Head of caudate nucleus (tissue), 42 donors: ENCODE measurements around the gene MXRA7.

ENCODE experiments used
- DNase-seq, 42 donors: peaks; one replicate each; pipeline versions ENCODE4 v3.0.0 to v3.0.0-alpha.2; 2020 to 2021; ENCODE audit warnings: mixed read lengths in 7 of 42
- intact Hi-C: fragments of 100-400 bp; cut with DNase I; formaldehyde crosslinking; loops from one replicate; pipeline ENCODE4 v1.15.0; 2022

MXRA7 gene

GRCh38 chr17:76671123-76671911 is 39.4 kb downstream of the MXRA7 start:
- peak; percentile 100 for DNase-seq
- intact Hi-C loops: no loop called here

DNA sequence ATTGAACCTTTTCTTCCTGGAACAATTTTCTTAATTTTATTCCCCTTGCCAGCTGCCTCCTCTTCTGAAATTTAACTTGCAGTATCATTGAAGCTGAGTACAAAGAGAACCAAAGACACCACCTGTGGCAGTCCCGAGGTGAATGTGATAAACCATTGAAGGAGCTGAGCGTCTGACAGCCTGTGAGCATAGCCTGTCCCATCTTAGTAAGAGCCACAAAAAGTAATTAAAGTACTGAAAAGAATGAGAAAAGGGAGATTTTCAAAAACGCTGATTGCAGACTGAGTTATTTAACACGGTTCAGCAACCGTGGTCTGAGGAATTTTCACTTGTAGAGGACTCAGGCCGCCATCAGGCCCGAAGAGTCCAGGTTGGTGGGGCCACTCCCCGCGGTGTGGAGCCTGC is 40.0 kb downstream of the MXRA7 start:
- DNase-seq: no peak
- intact Hi-C loops: no loop called here

- no peak for DNase-seq
- intact Hi-C loops: no loop called here
These were observed 40.6 kb downstream of the MXRA7 start for GRCh38 chr17:76670020-76670717.

- intact Hi-C loops: no loop called here
- no peak for DNase-seq
These were observed 42.8 kb downstream of the MXRA7 start for GRCh38 chr17:76667786-76668453.

DNA sequence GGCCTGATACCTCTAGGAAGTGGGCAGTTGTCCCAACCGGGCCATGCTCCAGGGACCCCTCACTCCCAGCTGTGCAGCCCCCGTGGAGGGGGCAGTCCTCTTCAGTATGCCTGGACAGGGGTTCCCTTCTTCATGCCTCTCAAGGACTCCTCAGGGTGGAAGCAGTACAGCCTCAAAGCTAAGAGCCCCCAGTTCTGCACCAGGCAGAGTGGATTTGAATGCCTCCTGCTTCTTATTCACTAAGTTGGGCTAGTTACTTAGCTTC is 43.3 kb downstream of the MXRA7 start:
- intact Hi-C loops: no loop called here
- DNase-seq: no peak

GRCh38 chr17:76660656-76661042 is 50.1 kb downstream of the MXRA7 start:
- DNase-seq: no peak
- intact Hi-C loops: no loop called here

DNA sequence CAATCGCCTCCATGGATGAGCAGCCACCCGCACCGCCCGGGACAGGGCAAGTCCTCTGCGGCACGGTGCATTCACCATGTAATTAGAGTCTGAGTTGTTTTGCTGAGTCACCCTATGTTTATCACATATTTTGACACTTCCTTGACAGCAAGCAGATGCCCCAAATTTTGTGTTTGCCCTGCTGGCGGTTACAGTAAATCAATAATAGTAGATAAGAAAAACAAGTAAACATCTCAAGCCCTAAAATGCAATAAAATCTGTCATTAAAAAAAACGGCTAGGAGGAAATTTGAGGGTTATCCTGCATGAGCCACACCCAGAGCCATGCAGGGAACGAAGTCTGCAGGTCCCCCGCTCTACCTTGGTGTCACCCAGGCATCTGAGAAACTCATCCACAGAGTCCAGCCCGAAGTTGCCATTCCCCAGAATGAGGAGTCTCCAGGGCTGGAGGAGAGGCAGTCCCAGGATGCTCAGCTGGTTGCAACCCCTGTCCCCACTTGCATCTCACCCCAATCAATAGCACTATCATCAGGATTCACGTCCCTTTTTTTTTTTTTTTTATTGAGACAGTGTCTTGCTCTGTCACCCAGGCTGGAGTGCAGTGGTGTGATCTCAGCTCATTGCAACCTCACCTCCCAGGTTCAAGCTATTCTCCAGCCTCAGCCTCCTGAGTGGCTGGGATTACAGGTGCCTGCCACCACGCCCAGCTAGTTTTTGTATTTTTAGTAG is 50.7 kb downstream of the MXRA7 start:
- DNase-seq: no peak
- intact Hi-C loops: no loop called here

DNA sequence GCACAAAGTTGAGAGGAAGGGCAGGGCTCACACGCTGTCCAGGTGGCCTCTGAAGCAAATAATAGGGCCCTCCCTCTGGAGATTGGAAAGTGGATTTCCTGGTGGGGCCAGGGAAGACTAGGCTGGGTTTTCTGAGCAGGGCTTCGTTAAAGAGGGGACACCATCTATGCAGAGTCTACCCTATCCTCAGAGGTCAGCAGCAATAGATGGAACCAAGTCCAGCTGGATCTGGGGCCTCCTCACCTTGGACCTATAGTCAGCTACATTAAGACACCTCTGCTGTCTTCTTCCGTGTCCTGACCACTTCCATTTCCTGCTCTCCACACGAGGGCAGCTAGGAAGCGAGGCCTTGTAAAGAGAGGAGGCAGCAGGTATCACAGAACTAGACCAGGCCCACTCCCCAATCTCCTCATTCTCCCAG is 52.5 kb downstream of the MXRA7 start:
- intact Hi-C loops: no loop called here
- no peak for DNase-seq

DNA sequence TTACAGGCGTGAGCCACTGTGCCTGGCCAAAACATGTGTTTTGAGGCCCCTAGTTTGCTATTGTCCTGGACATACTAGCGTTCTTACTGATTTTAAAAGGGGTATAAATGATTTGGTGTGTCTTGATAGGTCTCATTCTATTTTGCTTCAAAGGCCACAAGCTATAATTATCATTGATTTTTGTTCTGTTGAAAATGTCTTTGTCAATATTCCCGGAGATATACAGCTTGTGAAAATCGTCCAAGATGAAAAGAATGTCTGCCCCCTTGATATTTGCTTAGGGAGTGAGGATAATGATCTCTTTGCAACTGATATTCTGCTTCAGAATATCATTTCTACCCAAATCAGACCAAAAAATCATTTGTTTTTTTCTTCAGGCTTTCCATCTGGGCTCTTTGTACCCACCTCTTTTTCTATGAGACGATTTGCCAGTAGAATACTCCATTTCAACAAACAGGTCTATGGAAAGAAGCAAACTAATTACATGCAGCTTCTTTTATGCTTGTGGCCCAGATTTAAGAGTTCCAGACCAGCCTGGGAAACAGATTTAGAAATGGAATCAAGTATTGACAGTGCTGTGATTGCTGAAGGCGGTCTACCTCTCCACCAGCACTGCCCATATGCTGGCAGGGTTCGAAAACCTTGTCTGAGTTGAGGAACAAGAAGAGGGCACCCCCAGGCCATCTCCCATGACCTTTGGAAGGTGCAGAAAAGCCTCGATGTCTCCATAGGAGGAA is 53.1 kb downstream of the MXRA7 start:
- DNase-seq: no peak
- intact Hi-C loops: no loop called here

DNA sequence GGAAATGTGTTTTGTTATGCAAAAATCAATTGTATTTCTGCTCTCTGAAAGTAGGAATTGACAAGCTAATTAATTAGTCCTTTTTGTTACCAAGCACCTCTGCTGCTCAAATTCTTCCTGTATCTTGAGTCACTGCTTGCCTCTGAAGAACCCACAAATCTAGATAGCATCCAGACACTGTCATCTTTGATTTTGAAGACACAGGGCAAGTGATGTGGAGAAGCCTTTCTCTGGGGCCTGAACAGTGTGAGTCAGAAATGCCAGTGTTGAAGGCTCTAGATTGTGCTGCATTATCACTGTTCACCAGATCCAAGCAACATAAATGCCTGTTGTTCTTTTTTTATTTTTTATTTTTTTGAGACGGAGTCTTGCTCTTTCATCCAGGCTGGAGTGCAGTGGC is 56.4 kb downstream of the MXRA7 start:
- DNase-seq: no peak
- intact Hi-C loops: no loop called here

DNA sequence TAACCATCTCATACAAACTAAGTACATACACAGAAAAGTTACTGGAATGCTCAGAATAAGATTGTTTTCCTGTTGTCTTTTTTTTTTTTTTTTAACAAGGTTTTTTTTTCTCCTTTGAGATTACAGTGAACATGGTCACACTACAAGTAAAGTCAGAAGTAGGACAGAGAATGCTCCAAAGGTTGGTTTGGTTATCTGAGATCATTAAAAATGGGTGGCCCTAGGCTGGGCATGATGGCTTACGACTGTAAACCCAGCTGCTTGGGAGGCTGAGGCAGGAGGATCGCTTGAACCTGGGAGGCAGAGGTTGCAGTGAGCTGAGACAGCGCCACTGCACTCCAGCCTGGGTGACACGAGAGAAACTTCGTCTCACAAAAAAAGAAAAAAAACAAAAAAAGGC is 60.3 kb downstream of the MXRA7 start:
- intact Hi-C loops: no loop called here

GRCh38 chr17:76646712-76647111 is 64.1 kb downstream of the MXRA7 start:
- no peak for DNase-seq
- intact Hi-C loops: no loop called here

More for the DNA sequence above, 60.3 kb downstream of the MXRA7 start:
- no peak for DNase-seq

DNA sequence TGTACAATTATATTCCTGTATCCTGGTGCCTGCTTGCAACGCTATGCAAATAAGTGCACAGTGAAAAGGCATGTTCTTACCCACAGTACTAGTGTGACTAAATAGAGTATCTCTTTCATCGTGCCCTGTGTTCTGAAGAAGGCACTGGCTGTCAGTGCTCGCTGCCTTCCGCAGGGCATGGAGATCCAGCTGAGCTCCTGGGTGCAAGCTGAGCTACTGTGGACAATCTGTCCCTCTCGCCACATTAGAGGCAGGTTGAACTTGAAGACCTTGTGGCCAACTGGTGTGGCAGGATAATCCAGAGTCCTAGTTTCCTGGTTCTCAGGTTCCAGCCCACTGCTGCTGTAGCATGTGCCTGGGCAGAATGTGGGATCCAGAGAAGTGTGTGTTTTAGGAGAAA is 65.3 kb downstream of the MXRA7 start:
- peak in 1 of 42 donors; percentile 10 for DNase-seq
- intact Hi-C loops: no loop called here

- DNase-seq: no peak
- intact Hi-C loops: no loop called here
These were observed 65.8 kb downstream of the MXRA7 start for GRCh38 chr17:76644995-76645394.

DNA sequence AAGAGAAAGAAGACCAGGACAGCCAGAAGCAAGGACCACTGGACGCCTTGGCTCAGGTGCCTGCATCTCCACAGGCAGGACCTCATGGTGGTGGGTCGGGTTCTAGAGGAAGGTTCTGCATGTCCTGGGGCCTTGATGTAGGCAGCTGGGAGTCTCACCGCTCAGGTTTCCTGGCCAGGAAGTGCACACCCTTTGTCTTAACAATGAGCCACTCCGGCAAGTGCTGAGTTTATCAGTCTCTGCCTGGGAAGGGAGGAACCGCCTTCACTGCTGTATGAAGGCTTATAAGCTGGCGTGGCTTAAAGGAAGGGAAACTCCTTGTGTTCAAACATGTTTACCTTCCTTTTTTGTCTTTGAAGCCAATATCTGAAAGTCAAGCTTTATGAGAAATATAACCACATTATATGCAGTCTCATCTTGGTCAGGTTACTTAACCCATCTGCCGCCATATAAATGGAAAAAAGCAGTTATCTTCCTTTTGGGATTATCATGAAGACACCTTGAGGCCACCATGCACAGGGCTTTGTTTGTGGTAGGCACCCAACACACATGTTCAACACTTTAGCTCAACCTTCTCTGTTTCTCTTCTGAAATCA is 67.1 kb downstream of the MXRA7 start, which contains the start of gene ST6GALNAC1:
Gene ST6GALNAC1 (minus strand): TSS at position 205 of the 596 bp plus-strand sequence. CDS start 119 bp downstream, at position 86.
- no peak for DNase-seq
- intact Hi-C loops: no loop called here

GRCh38 chr17:76642994-76643393 is 67.8 kb downstream of the MXRA7 start:
- no peak for DNase-seq
- intact Hi-C loops: no loop called here

DNA sequence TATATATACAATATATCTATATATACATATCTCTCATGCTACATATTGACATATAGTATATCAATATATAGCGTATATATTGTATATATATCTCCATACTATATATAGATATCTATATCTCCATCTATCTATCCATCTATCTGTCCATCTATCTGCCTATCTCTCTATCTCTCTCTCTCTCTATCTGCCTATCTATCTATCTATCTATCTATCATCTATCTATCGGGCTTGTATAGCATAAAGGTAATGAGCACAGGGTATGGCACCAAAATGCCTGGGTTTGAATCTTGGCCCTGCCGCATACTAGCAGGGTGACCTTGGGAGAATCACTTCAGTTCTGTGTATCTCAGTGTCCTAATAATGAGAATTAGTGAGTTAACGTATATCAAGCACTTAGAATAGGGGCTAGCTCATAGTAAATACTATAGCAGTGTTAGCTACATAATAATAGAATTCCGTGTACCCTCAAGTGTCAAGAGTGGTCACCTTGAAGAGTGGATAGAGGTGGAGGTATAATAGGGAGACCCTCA is 68.7 kb downstream of the MXRA7 start:
- no peak for DNase-seq
- intact Hi-C loops: no loop called here

DNA sequence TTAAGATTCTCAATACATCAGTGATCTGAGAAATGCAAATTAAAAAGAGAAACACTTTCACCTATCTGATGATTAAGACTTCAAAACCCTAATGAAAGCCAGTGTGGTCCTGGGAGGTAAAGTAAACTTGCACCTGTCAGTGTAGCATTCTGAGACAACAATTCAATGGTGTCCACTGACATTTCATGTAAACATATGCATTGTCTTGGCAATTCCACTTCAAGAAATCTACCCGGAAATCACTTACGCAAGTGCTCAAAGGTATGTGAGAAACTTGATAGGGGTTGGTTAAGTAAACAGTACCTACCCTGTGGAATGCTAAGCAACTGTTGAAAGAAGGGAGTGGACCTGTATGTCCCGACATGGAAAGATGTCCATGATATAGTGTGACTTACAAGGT is 69.3 kb downstream of the MXRA7 start:
- intact Hi-C loops: no loop called here
- no peak for DNase-seq
